H1 (cell line): ENCODE results near the gene STH. TPM values are rescaled to one million over a fixed set of nuclear protein-coding genes. Genes with fewer than 3 reads are reported as not detected.

Experiments
- CTCF ChIA-PET: fragments of 300-600 bp; sonication (Branson Sonifier 250); formaldehyde crosslinking; loops from one replicate; lab custom pipeline; 2021; ENCODE audit not compliant: partially characterized antibody; lab: Charles Lee
- POLR2A ChIA-PET: fragments of 300-600 bp; sonication (Branson Sonifier 250); formaldehyde crosslinking; loops from one replicate; lab custom pipeline; 2021; ENCODE audit warnings: inconsistent platforms; ENCODE audit not compliant: partially characterized antibody; lab: Charles Lee
- DNase-seq, 2 experiments: peaks; one replicate each; pipeline versions ENCODE4 v3.0.0 to v3.0.0-alpha.2; 2010 to 2022; ENCODE audit warnings: low spot score in 2 of 2, low read depth in 1 of 2, mixed read lengths in 1 of 2
- FAIRE-seq: peaks from 2 replicates; lab custom pipeline; 2011; peaks lifted over from hg19 to GRCh38; lab: Jason Lieb, UNC
- H2AFZ ChIP-seq: 2 replicates; pipeline ENCODE4 v1.8.1; 2012; ENCODE audit warnings: low read length, inconsistent platforms
- H2AK5ac ChIP-seq: 2 replicates; pipeline ENCODE4 v1.6.1; 2013; ENCODE audit warnings: low read depth, low read length
- H2BK120ac ChIP-seq: replicated peaks from 2 replicates; pipeline ENCODE3; 2013; ENCODE audit warnings: low read depth, low read length, inconsistent platforms
- H2BK12ac ChIP-seq: 2 replicates; pipeline ENCODE4 v1.6.1; 2013; ENCODE audit warnings: low read depth, low read length
- H2BK15ac ChIP-seq: 2 replicates; pipeline ENCODE4 v1.6.1; 2013; ENCODE audit warnings: low read length
- H2BK20ac ChIP-seq: 2 replicates; pipeline ENCODE4 v1.6.1; 2013; ENCODE audit warnings: low read length
- H2BK5ac ChIP-seq: 2 replicates; pipeline ENCODE4 v1.6.1; 2013; ENCODE audit warnings: low read depth, low read length
- H3K14ac ChIP-seq: 2 replicates; pipeline ENCODE4 v1.6.1; 2013; ENCODE audit warnings: inconsistent platforms; ENCODE audit not compliant: insufficient read length
- H3K18ac ChIP-seq: 2 replicates; pipeline ENCODE4 v1.6.1; 2013; ENCODE audit warnings: low read length; ENCODE audit errors: extremely low read depth
- H3K23ac ChIP-seq: 2 replicates; pipeline ENCODE4 v1.6.1; 2013; ENCODE audit warnings: inconsistent platforms; ENCODE audit not compliant: insufficient read length
- H3K23me2 ChIP-seq: 2 replicates; pipeline ENCODE4 v1.6.1; 2013; ENCODE audit warnings: low read depth, low read length
- H3K27ac ChIP-seq: 2 replicates; pipeline ENCODE4 v1.6.1; 2011; ENCODE audit warnings: low read depth, low read length, inconsistent platforms
- H3K27me3 ChIP-seq, 4 experiments: replicated peaks in 1 of 4; 1 replicate in 1 of 4; 2 replicates in 3 of 4; pipeline versions ENCODE4 v1.6.1 to v1.8.1; 2011 to 2013; ENCODE audit warnings: low read length in 3 of 4, mild to moderate bottlenecking in 3 of 4, inconsistent platforms in 2 of 4, mixed read lengths in 2 of 4, moderate library complexity in 1 of 4; ENCODE audit not compliant: control insufficient read depth in 3 of 4, insufficient read depth in 3 of 4; ENCODE audit errors: extremely low read depth in 1 of 4
- H3K36me3 ChIP-seq, 4 experiments: 2 replicates each; pipeline versions ENCODE4 v1.6.1 to v1.8.1; 2011 to 2013; ENCODE audit warnings: mild to moderate bottlenecking in 4 of 4, low read length in 3 of 4, moderate library complexity in 2 of 4, control low read depth in 1 of 4, inconsistent platforms in 1 of 4; ENCODE audit not compliant: insufficient read depth in 4 of 4, control insufficient read depth in 2 of 4
- H3K4ac ChIP-seq: replicated peaks from 2 replicates; pipeline ENCODE3; 2013; ENCODE audit warnings: low read length, low read depth, mixed read lengths, inconsistent platforms; ENCODE audit not compliant: insufficient read length
- H3K4me1 ChIP-seq, 4 experiments: replicated peaks in 1 of 4; 1 replicate in 1 of 4; 2 replicates in 3 of 4; pipeline versions ENCODE4 v1.6.1 to v1.8.1; 2011 to 2013; ENCODE audit warnings: low read length in 3 of 4, inconsistent platforms in 2 of 4, mixed read lengths in 1 of 4; ENCODE audit not compliant: insufficient read depth in 4 of 4, control insufficient read depth in 3 of 4
- H3K4me2 ChIP-seq, 2 experiments: 2 replicates each; pipeline versions ENCODE4 v1.6.1 to v1.8.1; 2011 to 2013; ENCODE audit warnings: low read depth in 2 of 2, low read length in 2 of 2, control low read depth in 1 of 2, inconsistent platforms in 1 of 2, mild to moderate bottlenecking in 1 of 2; ENCODE audit not compliant: insufficient read depth in 1 of 2
- H3K4me3 ChIP-seq, 4 experiments: fragments of 200-600, 300-600 bp in 1 of 4; sonication (generic), shearing (Covaris generic), sonication (Bioruptor Twin) in 1 of 4; 2 replicates each; pipeline versions ENCODE4 v1.5.1 to v1.8.1; 2011 to 2016; ENCODE audit warnings: low read length in 4 of 4, low read depth in 3 of 4, control low read depth in 2 of 4, inconsistent platforms in 2 of 4, mild to moderate bottlenecking in 2 of 4, mixed read lengths in 1 of 4, moderate library complexity in 1 of 4; ENCODE audit not compliant: insufficient read depth in 2 of 4; ENCODE audit errors: extremely low read depth in 1 of 4
- H3K56ac ChIP-seq: replicated peaks from 2 replicates; pipeline ENCODE3; 2013; ENCODE audit warnings: low read depth, mild to moderate bottlenecking, mixed read lengths, low read length, inconsistent platforms; ENCODE audit not compliant: insufficient read length
- H3K79me1 ChIP-seq: 2 replicates; pipeline ENCODE4 v1.6.1; 2013; ENCODE audit warnings: low read depth, low read length, control low read depth
- H3K79me2 ChIP-seq, 2 experiments: 2 replicates each; pipeline versions ENCODE4 v1.6.1 to v1.8.1; 2012 to 2013; ENCODE audit warnings: low read length in 2 of 2, mild to moderate bottlenecking in 2 of 2, inconsistent platforms in 1 of 2; ENCODE audit not compliant: insufficient read depth in 2 of 2, control insufficient read depth in 1 of 2
- H3K9ac ChIP-seq, 4 experiments: replicated peaks in 1 of 4; 1 replicate in 1 of 4; 2 replicates in 3 of 4; pipeline versions ENCODE4 v1.6.1 to v1.8.1; 2011 to 2013; ENCODE audit warnings: low read depth in 3 of 4, low read length in 3 of 4, control low read depth in 2 of 4, mild to moderate bottlenecking in 2 of 4, moderate library complexity in 2 of 4, inconsistent platforms in 1 of 4; ENCODE audit errors: extremely low read depth in 1 of 4
- H3K9me3 ChIP-seq, 2 experiments: 2 replicates each; pipeline versions ENCODE4 v1.6.1 to v1.8.1; 2012 to 2013; ENCODE audit warnings: mild to moderate bottlenecking in 2 of 2, moderate library complexity in 2 of 2, control low read depth in 1 of 2, inconsistent platforms in 1 of 2, low read depth in 1 of 2, low read length in 1 of 2, mixed read lengths in 1 of 2; ENCODE audit not compliant: insufficient read depth in 2 of 2
- H4K20me1 ChIP-seq, 2 experiments: replicated peaks in 1 of 2; 2 replicates each; pipeline versions ENCODE3 to v1.8.1; 2011 to 2013; ENCODE audit warnings: inconsistent platforms in 2 of 2, low read length in 2 of 2, mild to moderate bottlenecking in 1 of 2; ENCODE audit not compliant: insufficient read depth in 2 of 2, control insufficient read depth in 1 of 2
- H4K5ac ChIP-seq: 2 replicates; pipeline ENCODE4 v1.6.1; 2013; ENCODE audit warnings: low read length, low read depth, mixed read lengths, inconsistent platforms; ENCODE audit not compliant: insufficient read length
- H4K8ac ChIP-seq: 2 replicates; pipeline ENCODE4 v1.8.0; 2013; ENCODE audit warnings: mild to moderate bottlenecking, moderate library complexity, low read length, inconsistent platforms; ENCODE audit not compliant: insufficient read depth; ENCODE audit errors: extremely low read depth
- H4K91ac ChIP-seq: replicated peaks from 2 replicates; pipeline ENCODE3; 2013; ENCODE audit warnings: low read length, mixed read lengths, inconsistent platforms; ENCODE audit not compliant: insufficient read length
- ASH2L ChIP-seq: fragments of 200-600, 300-600 bp; sonication (generic); IDR thresholded peaks from one replicate; pipeline ENCODE4 v1.7.1; 2017; ENCODE audit warnings: low read length
- CBX8 ChIP-seq: fragments of 300-800, 300-1000 bp; sonication (generic); IDR thresholded peaks from 2 replicates; pipeline ENCODE4 v1.7.1; 2016; ENCODE audit warnings: low read depth, low read length, borderline replicate concordance
- CREB1 ChIP-seq: IDR thresholded peaks from 2 replicates; pipeline ENCODE4 v1.6.1; 2012; ENCODE audit warnings: inconsistent platforms
- GABPA ChIP-seq: IDR thresholded peaks from 2 replicates; pipeline ENCODE4 v1.6.1; 2011; ENCODE audit warnings: mild to moderate bottlenecking, low read length, moderate library complexity, borderline replicate concordance; ENCODE audit not compliant: insufficient read depth
- KDM5A ChIP-seq: fragments of 200-600 bp; IDR thresholded peaks from 2 replicates; pipeline ENCODE4 v1.7.1; 2012; ENCODE audit warnings: mild to moderate bottlenecking, low read length, inconsistent platforms, mixed read lengths
- MAX ChIP-seq: IDR thresholded peaks from 2 replicates; pipeline ENCODE4 v1.6.1; 2012; ENCODE audit warnings: inconsistent platforms
- NRF1 ChIP-seq: IDR thresholded peaks from 2 replicates; pipeline ENCODE4 v1.6.1; 2011; ENCODE audit warnings: mild to moderate bottlenecking, low read depth, low read length, improper control_type of control experiment
- POLR2A ChIP-seq, 2 experiments: IDR thresholded peaks; 1 replicate in 1 of 2; 2 replicates in 1 of 2; pipeline ENCODE4 v1.6.1; 2011; ENCODE audit warnings: low read depth in 2 of 2, low read length in 2 of 2, mild to moderate bottlenecking in 2 of 2; ENCODE audit errors: control extremely low read depth in 1 of 2
- RBBP5 ChIP-seq: IDR thresholded peaks from 2 replicates; pipeline ENCODE4 v1.7.1; 2012; ENCODE audit warnings: low read depth, mild to moderate bottlenecking, inconsistent platforms, low read length, moderate library complexity, borderline replicate concordance
- SP2 ChIP-seq: IDR thresholded peaks from 2 replicates; pipeline ENCODE4 v1.6.1; 2012; ENCODE audit warnings: mild to moderate bottlenecking, low read length, inconsistent platforms
- TCF12 ChIP-seq: IDR thresholded peaks from 2 replicates; pipeline ENCODE4 v1.6.1; 2011; ENCODE audit warnings: low read depth, mild to moderate bottlenecking, low read length
- WGBS, 2 experiments: shearing (Covaris generic) in 1 of 2; methylation state at CpG; one replicate each; pipeline versions ENCODE4 v1.1.6 to v1.1.7; 2013 to 2015; ENCODE audit warnings: low lambda C conversion rate in 2 of 2, mixed read lengths in 2 of 2, inconsistent platforms in 1 of 2, low coverage in 1 of 2, missing lambda C conversion rate in 1 of 2; ENCODE audit not compliant: insufficient replicate concordance in 2 of 2, insufficient coverage in 1 of 2, insufficient read length in 1 of 2; ENCODE audit errors: extremely low coverage in 1 of 2, missing lambda C conversion rate in 1 of 2; 5-methylcytosine and 5-hydroxymethylcytosine counted together
- polyA plus RNA-seq, 7 experiments: library from polyadenylated mRNA; depleted of rRNA in 3 of 7; stranded (reverse) in 5 of 7; unstranded in 2 of 7; fragments of >200 nt in 5 of 7; fragments of 200-250 nt in 2 of 7; gene quantifications; 1 replicate in 5 of 7; 2 replicates in 1 of 7; 4 replicates in 1 of 7; pipeline versions ENCODE4 v1.2.1 to v1.2.3, GENCODE V29; 2011 to 2013; ENCODE audit warnings: missing spikeins in 2 of 7, mixed read lengths in 2 of 7
- total RNA-seq: library from RNA; stranded (reverse); fragmentation: NEBNext Ultra II Directional; extraction: Animal tissue kit (Norgen Biotek cat#: 25700); gene quantifications from 2 replicates; pipeline ENCODE4 v1.2.1, GENCODE V29; 2021
- TF ChIP-seq, protein P1 (sequence below): IDR thresholded peaks from 2 replicates; pipeline ENCODE4 v1.6.1; 2012; ENCODE audit warnings: inconsistent platforms

The STH gene
- total and polyA plus RNA-seq, 2 of the 8 experiments (the other 6 are each of a cell fraction or from before 2014, with no cell fraction given): not detected

- Histone ChIP-seq H2BK120ac (no peak overlapping the region), H3K9ac (no peak overlapping the region), H4K8ac (no peak overlapping the region), H3K4me3 (no peak overlapping the region), H3K27ac (no peak overlapping the region), H4K91ac (no peak overlapping the region), H4K20me1 (peaks cover 3 to 4% of the 10 kb centered on the region in 2 experiments), H3K23me2 (no peaks in the 10 kb centered on the region), H3K14ac (no peak overlapping the region), H2AFZ (no peak overlapping the region), H3K9me3 (no peaks in the 10 kb centered on the region), H4K5ac (no peak overlapping the region)
- FAIRE-seq (no peak), DNase-seq (no peak)
- 89% methylated on average over 15 of the region's 16 CpGs; no CpG with 5 or more reads in 1 of the 2 experiments for WGBS, 2 experiments
- CTCF ChIA-PET: interaction anchor here (0.7 to 1.0 kb wide), 2 partner anchors 13 to 37 kb away, joined by 3 to 4 read pairs; no protein-coding TSS in a partner anchor
- TF ChIP-seq TCF12 (no peak), NRF1 (no peak), MAX (no peak), ASH2L (no peak), CBX8 (no peak), POLR2A (IDR thresholded peaks at IDR 0.05; ENCODE audit: control extremely low read depth in 1 of 2, low read depth in 2 of 2, low read length in 2 of 2) (no peak), GABPA (no peak), RBBP5 (no peak), KDM5A (no peak), CREB1 (no peak), SP2 (no peak)
- TF ChIP-seq, protein P1, sequence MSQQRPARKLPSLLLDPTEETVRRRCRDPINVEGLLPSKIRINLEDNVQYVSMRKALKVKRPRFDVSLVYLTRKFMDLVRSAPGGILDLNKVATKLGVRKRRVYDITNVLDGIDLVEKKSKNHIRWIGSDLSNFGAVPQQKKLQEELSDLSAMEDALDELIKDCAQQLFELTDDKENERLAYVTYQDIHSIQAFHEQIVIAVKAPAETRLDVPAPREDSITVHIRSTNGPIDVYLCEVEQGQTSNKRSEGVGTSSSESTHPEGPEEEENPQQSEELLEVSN: no peak
- TF ChIP-seq, all 59 proteins: peak for 0
- H2BK5ac ChIP-seq: no peak overlapping the region
- H3K23ac ChIP-seq: no peak overlapping the region
- H3K4ac ChIP-seq: no peak overlapping the region
- no peak overlapping the region for H3K4me2 ChIP-seq
- no peak overlapping the region for H2BK15ac ChIP-seq
- H3K27me3 ChIP-seq: no peaks in the 10 kb centered on the region
- H2BK20ac ChIP-seq: no peak overlapping the region
- H3K36me3 ChIP-seq: peaks cover 32 to 70% (median 55%) of the 10 kb centered on the region in 4 experiments
- H3K79me2 ChIP-seq: no peaks in the 10 kb centered on the region
- no peak overlapping the region for H2AK5ac ChIP-seq
- H3K4me1 ChIP-seq: peaks cover 3 to 19% (median 6%) of the 10 kb centered on the region in 4 experiments
- no peak overlapping the region for H3K18ac ChIP-seq
- POLR2A ChIA-PET: no interaction called here
- H3K79me1 ChIP-seq: peaks cover 3% of the 10 kb centered on the region; the same call in 1 of the 2 replicates
- no peak overlapping the region for H3K56ac ChIP-seq
- no peak overlapping the region for H2BK12ac ChIP-seq
These were observed 32.4 kb downstream of the STH start for GRCh38 chr17:46031440-46031839.
